Stimulated activated CD8-positive, alpha-beta memory T cell treated with anti-CD3 and anti-CD28 coated beads, Interleukin-4, amount 100 ng/mL, for 48 hours (primary cell): ENCODE measurements around the gene FAXC.
"Not testable (repeated sequence)": the region's sequence is repeated elsewhere in the genome, so short reads cannot be mapped to it uniquely, and the experiment has no call there.

ENCODE experiments used
- DNase-seq: peaks from one replicate; pipeline ENCODE4 v3.0.0-alpha.2; 2020

The FAXC gene

DNA sequence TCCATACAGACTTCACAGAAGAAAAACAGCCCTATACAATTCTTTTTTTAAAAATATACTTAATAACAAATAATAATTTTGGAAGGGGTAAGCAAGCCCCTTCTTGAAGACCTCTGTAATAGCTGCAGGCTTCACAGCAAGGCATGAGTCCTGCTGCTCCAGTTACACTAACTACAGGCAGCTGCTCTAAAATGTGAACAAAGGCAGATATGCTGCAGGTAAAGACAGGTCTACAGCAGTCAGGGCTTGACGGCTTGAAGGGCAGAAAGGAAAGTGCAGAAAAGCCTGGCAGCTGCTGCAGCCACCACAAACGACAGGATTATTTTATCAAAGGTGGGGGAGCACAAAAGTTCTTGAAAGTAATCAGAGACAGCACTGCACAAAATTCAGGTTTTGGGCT, 11.3 kb downstream of the FAXC start:
- DNase-seq, result no peak

GRCh38 chr6:99335298-99335697, 14.2 kb downstream of the FAXC start:
- not testable (repeated sequence) for DNase-seq

GRCh38 chr6:99334526-99335127, 14.8 kb downstream of the FAXC start:
- no peak for DNase-seq

GRCh38 chr6:99333068-99333467, 16.4 kb downstream of the FAXC start:
- no peak for DNase-seq

DNA sequence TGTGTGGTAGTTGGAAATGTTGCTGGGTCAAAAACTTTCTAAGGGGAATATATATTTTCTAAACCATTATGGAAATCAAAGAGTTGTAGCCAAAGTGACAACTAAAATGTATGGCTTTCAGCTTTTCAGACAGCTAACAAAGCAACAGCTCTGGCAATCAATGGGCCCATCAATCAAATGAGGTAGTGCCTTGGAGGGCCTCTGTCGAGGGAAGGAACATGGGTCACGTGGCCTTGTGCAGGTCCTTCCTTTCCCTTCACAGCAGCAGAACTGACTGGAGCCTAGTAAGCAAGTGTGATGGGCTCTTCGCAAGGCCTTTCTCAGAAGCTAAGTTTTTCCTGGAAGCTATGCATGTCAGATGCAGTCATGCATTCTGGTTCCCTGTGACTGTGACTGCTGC, 17.9 kb downstream of the FAXC start:
- no peak for DNase-seq

- DNase-seq, result peak; percentile 72
Observed at GRCh38 chr6:99330159-99330558, 19.3 kb downstream of the FAXC start.

DNA sequence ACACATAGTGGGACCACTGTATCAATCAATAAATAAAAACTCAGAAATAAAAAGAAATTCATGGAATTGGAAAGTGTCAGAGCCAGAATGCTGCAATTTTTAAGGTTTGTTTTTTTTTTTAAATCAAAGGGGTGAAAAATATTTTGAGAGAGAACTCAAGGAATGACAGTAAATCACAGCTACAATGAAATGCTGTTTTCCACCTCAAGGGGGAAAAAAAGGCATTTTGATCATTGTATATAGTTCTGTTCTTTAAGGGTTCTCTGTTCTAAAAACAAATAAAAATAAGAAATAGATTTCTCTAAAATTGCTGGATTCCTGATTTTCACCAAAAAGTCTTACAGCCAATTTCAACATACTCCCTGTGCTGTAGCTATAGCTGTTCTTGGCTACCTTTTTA, 24.5 kb downstream of the FAXC start:
- DNase-seq, result no peak

- DNase-seq, result no peak
Observed at GRCh38 chr6:99318566-99318965, 30.9 kb downstream of the FAXC start.

- DNase-seq, result no peak
Observed at GRCh38 chr6:99312354-99312753, 37.1 kb downstream of the FAXC start.

DNA sequence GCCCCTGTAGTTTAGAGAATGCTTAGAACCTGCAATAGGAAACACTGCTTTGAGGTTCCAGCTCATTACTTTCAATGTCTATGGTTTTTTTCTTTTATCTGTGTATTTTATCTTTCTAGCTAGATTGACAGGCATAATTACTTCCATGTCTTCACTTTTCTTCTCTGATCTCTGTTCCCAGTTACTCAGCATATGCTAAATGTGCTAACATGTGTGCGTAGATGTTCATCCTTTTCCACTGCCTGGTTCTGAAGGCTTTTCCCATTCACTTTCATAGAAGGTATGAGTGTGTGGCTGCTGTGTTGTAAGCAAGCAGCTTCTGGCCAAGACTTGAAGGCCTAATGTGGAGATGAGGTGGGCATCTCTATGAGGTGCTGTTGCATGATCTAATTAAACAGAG, 38.9 kb downstream of the FAXC start:
- no peak for DNase-seq

- DNase-seq, result no peak
Observed at GRCh38 chr6:99309557-99309956, 39.9 kb downstream of the FAXC start.

DNA sequence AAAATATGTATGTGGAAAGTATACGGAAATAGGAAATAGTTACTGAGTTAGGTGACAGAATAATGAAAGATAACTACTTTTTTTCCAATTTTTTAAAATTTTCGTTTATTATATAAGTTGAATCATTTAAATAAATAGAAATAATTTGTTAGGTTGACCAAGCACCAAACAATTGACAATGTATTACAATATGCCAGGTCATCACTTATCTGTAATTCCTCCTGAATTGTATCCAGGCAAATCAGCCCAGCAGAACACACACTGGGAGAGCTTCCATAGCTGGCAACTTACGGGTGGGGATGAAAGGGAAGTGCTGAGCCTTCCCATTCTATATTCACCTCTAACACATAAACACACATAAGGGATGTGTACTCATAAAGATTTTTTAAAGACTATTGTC, 40.7 kb downstream of the FAXC start:
- no peak for DNase-seq

DNA sequence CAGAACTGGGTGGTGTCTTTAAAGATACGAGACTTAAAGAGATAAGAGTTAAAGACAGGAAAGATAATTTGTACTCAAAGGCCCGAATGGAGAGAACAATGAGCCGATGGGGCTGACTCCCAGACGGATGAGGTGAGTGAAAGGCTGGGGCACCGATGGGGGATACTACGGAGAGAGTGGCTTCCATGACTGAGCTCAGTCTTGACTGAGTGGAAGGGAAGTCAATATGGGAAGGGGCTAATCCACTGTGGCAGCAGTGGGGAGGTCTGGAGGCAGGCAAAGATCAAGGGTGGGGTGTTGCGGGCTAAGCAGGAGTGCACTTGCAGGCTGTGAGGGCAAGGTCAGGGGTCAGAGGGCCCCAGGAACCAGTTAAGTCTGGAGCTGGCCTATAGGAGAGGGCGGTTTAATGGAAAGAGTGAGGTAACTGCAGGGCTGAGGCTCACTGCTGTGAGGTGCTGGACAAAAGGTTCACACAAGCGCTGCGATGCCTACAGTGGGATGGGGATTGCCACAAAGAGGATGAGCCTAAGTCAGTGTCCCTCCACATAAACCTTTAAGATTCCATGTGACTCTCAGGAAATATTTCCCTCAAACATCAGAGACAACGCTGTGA, 42.1 kb downstream of the FAXC start:
- DNase-seq, result no peak

DNA sequence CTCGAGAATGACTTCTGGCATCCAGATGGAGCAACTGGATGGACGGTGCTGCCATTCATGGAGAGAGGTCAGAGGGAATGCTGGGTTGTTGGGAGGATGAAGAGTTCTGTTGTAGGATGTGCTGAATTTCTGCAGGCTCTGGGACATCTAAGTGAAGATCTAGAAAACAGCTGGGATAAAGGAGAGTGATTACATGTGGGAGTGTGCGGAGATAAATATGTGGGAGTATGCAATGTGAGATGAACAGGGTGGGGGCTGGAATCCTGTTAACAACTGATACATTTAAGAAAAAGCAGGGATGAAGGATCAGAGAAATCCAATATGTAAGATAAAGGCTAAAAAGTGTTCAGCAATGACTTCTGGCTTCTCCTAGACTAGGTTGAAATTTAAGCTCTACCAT, 43.1 kb downstream of the FAXC start:
- no peak for DNase-seq

DNA sequence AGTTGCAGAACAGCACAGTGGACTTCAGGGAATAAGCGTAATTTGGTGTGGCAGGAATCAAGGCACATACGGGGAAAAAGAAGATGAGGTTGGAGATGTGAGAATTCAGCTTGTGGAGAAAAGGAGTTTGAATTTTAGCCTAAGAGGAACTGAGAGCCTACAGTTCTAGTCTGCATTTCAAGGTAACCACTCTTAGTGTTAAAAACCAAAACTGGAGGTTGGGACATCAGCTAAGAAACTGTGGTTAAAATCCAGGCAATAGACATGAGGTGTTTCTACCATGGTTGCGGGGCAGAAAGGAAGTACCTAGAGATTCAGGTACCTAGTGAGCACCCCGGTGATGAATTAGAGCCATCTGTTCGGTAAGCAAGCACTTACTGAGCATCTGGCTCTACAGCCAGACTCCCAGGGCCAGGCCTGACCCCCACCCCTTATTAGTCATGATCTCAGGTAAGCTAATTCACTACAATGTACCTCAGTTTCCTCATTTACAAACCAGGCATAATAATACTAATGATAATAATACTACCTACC, 44.4 kb downstream of the FAXC start:
- no peak for DNase-seq

DNA sequence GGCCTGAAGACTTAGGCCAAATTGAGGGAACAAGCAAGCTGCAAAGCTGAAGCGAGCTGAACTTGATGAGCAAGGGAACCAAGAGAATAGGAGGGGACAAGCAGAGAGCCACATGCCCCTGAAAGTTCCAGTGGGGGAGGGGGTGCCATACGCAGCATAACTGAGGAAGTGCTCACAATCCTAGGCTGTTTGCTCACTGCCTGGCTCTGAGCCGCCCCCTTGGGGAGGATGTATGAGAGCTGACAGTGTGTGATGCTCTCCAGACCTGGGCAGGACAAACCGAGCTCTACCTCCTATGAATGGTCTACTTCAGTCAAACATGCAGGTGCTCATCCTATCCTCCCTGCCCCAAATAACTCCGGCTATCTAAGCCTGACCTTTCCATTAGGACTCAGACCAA, 52.1 kb downstream of the FAXC start:
- no peak for DNase-seq

- DNase-seq, result no peak
Observed at GRCh38 chr6:99297006-99297405, 52.5 kb downstream of the FAXC start.

GRCh38 chr6:99296261-99296660, 53.2 kb downstream of the FAXC start:
- no peak for DNase-seq

DNA sequence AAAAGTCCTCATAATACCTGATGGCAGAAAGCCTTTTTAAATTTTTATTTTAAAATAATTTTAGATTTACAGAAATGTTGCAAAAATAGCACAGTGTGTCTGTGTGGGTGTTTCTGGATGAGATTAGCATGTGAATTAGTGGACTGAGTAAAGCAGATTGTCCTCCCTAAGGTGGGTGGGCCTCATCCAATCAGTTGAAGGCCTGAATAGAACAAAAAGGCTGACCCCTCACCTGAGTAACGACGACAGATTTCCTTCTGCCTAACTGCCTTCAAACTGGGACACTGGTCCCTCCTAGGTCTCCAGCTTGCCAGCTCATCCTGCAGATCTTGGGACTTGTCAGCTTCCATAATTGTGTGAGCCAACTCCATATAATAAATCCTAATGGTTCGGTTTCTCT, 54.2 kb downstream of the FAXC start:
- DNase-seq, result no peak

GRCh38 chr6:99294786-99295185, 54.7 kb downstream of the FAXC start:
- no peak for DNase-seq

DNA sequence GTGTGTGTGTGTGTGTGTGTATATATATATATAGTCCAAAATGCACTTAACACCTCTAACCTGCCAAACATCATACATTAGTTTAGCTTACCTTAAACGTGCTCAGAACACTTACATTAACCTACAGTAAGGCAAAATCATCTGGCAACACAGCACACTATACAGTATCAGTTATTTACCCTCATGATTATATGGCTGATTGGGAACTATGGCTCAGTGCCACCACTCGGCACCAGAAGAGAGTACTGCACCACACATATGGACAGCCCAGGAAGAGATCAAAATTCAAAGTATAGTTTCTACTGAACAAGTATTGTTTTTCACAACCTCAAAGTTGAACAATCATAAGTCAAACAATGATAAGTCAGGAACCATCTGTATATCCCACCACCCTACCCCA, 59.8 kb downstream of the FAXC start:
- no peak for DNase-seq

DNA sequence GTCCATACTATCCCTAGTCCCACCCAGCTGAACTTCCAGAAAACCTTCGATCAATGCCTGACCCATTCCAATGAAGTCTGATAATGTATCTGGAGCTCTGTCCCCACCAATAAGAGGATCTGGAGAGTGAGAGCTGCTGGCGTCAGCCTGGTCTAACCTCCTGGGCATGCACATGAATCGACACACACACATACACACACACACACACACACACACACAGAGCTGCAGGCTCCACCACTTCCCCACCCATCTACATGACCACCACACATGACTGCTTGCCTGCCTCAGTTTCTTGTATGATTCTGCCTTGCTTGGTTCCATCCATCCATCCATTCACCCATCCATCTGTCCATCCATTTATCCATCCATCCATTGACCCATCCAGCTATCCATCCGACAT, 60.8 kb downstream of the FAXC start:
- no peak for DNase-seq

DNA sequence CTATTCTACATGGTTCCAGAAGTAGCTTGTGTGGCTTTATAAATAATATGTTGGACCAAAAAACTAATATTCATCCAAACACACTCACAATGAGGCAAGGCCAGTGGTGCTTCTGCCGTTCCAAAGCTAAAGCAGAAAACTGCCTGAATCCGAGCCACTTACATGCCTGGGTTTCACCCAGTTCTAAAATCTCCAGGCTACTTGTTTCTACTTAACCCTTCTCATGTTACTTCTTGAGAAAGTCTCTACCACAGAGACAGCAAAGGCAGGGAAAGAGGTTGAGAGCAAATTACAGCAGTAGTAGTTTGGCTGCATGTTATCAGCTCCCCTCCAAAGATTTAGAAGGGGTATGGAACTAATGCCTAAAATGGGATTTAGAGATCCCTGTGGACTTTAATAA, 62.0 kb downstream of the FAXC start:
- no peak for DNase-seq

- no peak for DNase-seq
Observed at GRCh38 chr6:99285881-99286280, 63.6 kb downstream of the FAXC start.

DNA sequence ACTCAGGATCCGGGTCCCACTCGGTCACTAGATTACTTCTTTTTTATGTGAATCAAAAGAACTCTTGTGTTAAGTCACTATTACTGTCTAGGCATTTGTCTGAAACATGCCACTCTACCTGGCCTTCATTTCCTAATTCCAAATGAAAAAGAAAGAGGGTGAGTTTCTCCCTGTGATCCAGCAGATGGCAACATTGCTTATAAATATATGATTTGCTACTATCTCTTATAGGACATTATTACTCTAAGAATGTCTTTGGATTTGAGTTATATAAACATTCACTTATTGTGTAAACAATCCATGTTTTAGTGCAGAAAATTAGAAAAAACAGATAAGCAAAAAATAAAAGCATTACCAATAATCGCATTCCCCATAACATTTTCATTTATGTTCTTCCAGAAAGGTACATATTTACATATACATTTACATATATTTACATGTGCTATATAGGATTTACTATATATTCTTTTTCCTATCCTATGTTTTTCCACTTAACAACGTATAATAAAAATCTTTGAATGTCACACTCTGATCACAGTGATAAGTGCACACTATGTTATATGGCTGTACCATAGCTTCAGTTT, 66.9 kb downstream of the FAXC start:
- no peak for DNase-seq
